A549 treated with RU486 at 1 μM for 4 hours (cell line): ENCODE results near the gene DYNLT1. TPM values are rescaled to one million over a fixed set of nuclear protein-coding genes. Genes with fewer than 3 reads are reported as not detected.

Source experiments
- total RNA-seq: library from RNA; stranded (reverse); fragments of 200-300 nt; extraction: Qiagen RNA extraction; gene quantifications from 5 replicates; pipeline ENCODE4 v1.2.3, GENCODE V29; 2022; ENCODE audit warnings: low read depth

DYNLT1 gene
- total RNA-seq, result 99.3 to 141 TPM (median 101 TPM) in 5 replicates

GRCh38 chr6:158644231-158645063 lies at the start of gene DYNLT1:
DYNLT1 (minus strand) TSS chr6:158644743; CDS start chr6:158644708, 35 bp downstream.

GRCh38 chr6:158649289-158650143 lies 5.0 kb upstream of the DYNLT1 start, which contains the start of gene SYTL3:
SYTL3 (plus strand) TSS chr6:158650054; CDS start chr6:158663269, 13,215 bp downstream.

Other genes starting within 250 kb of the DYNLT1 start
- 8.8 to 14.7 TPM (median 13.7 TPM) in 5 replicates for gene TMEM181, start 84.7 kb downstream of the DYNLT1 start, total RNA-seq
- gene SYTL3, start 5.3 kb upstream of the DYNLT1 start, total RNA-seq, result 0.86 to 1.3 TPM (median 1.2 TPM) in 5 replicates
- 268 to 316 TPM (median 288 TPM) in 5 replicates for gene EZR, start 174.6 kb upstream of the DYNLT1 start, total RNA-seq